K562 (cell line): ENCODE measurements around the gene PLA2G2C. TPM values are rescaled to one million over a fixed set of nuclear protein-coding genes. Genes with fewer than 3 reads are reported as not detected.
A peak's percentile ranks its signal among the peaks of the same experiment; 100 is the strongest.

Source experiments
- ATAC-seq: fragments of 200-7000 bp; cut with Tn5 transposase; 3 replicates; pipeline ENCODE4 v1.9.1; 2020; ENCODE audit warnings: moderate library complexity
- BruUV-seq: library from RNA; stranded (reverse); fragments of 400-500 nt; replicated peaks from 2 replicates; lab custom pipeline; 2021; lab: Mats Ljungman, UMichigan
- CTCF ChIA-PET: fragments of 300-600 bp; formaldehyde crosslinking; extraction: SDS; loops from one replicate; lab custom pipeline; 2021; ENCODE audit warnings: low intra/inter-chr PET ratio; lab: Yijun Ruan, JAX
- POLR2A ChIA-PET: fragments of 300-600, 350-650 bp; sonication (Branson Sonifier 250); formaldehyde crosslinking; extraction: SDS; loops from one replicate; lab custom pipeline; 2021; ENCODE audit warnings: antibody characterized with exemption, inconsistent platforms; lab: Yijun Ruan, JAX
- DNase-seq, 4 experiments: peaks; one replicate each; pipeline versions ENCODE4 v3.0.0 to v3.0.0-alpha.2; 2011 to 2018; ENCODE audit warnings: low spot score in 3 of 4, mixed read lengths in 3 of 4; ENCODE audit errors: extremely low read depth in 1 of 4
- FAIRE-seq: peaks from 2 replicates; lab custom pipeline; 2011; peaks lifted over from hg19 to GRCh38; lab: Jason Lieb, UNC
- H2AFZ ChIP-seq: 2 replicates; pipeline ENCODE4 v1.6.0; 2011; ENCODE audit warnings: low read depth, low read length, control low read depth, inconsistent platforms
- H3K27ac ChIP-seq: fragments of 200-600 bp; 3 replicates; pipeline ENCODE4 v1.8.0; 2011; ENCODE audit warnings: low read depth, mild to moderate bottlenecking, control low read depth, inconsistent platforms, low read length, moderate library complexity, mixed read lengths; ENCODE audit errors: extremely low read depth
- H3K27me3 ChIP-seq, 2 experiments: fragments of 300-600 bp in 1 of 2; 2 replicates in 1 of 2; 3 replicates in 1 of 2; pipeline versions ENCODE4 v1.6.0 to v1.8.0; 2011; ENCODE audit warnings: inconsistent platforms in 2 of 2, low read length in 2 of 2, mild to moderate bottlenecking in 1 of 2, mixed read lengths in 1 of 2, moderate library complexity in 1 of 2; ENCODE audit not compliant: control insufficient read depth in 2 of 2, insufficient read depth in 2 of 2
- H3K36me3 ChIP-seq: fragments of 300-600 bp; 3 replicates; pipeline ENCODE4 v1.8.0; 2011; ENCODE audit warnings: mild to moderate bottlenecking, low read length, inconsistent platforms; ENCODE audit not compliant: control insufficient read depth, insufficient read depth
- H3K4me1 ChIP-seq, 2 experiments: fragments of 200-600 bp in 1 of 2; replicated peaks in 1 of 2; 2 replicates in 1 of 2; 3 replicates in 1 of 2; pipeline versions ENCODE4 v1.5.1 to v1.8.0; 2011; ENCODE audit warnings: inconsistent platforms in 2 of 2, low read length in 2 of 2, mild to moderate bottlenecking in 1 of 2, mixed read lengths in 1 of 2, moderate library complexity in 1 of 2; ENCODE audit not compliant: control insufficient read depth in 2 of 2, insufficient read depth in 2 of 2
- H3K4me2 ChIP-seq: 2 replicates; pipeline ENCODE4 v1.6.1; 2011; ENCODE audit warnings: low read length, control low read depth, inconsistent platforms, mixed read lengths; ENCODE audit not compliant: insufficient read depth
- H3K4me3 ChIP-seq: fragments of 200-600 bp; sonication (generic), shearing (Covaris generic); 2 replicates; pipeline ENCODE4 v1.5.1; 2016; ENCODE audit warnings: control low read depth, inconsistent platforms
- H3K79me2 ChIP-seq: fragments of 200-600 bp; 3 replicates; pipeline ENCODE4 v1.8.0; 2011; ENCODE audit warnings: low read length, inconsistent platforms; ENCODE audit not compliant: control insufficient read depth, insufficient read depth
- H3K9ac ChIP-seq, 2 experiments: 2 replicates each; pipeline versions ENCODE4 v1.6.0 to v1.6.1; 2011; ENCODE audit warnings: low read depth in 2 of 2, low read length in 2 of 2, control low read depth in 1 of 2, inconsistent platforms in 1 of 2, mild to moderate bottlenecking in 1 of 2, mixed read lengths in 1 of 2; ENCODE audit not compliant: insufficient read depth in 1 of 2
- H3K9me1 ChIP-seq: one replicate; pipeline ENCODE4 v1.6.0; 2011; ENCODE audit warnings: inconsistent platforms, mild to moderate bottlenecking, low read length, moderate library complexity; ENCODE audit not compliant: control insufficient read depth, insufficient read depth
- H3K9me3 ChIP-seq: replicated peaks from 2 replicates; pipeline ENCODE4 v1.5.1; 2011; ENCODE audit warnings: low read depth, low read length, inconsistent platforms; ENCODE audit not compliant: control insufficient read depth, insufficient read depth
- H4K20me1 ChIP-seq: replicated peaks from 2 replicates; pipeline ENCODE4 v1.6.1; 2011; ENCODE audit warnings: low read length, inconsistent platforms, mixed read lengths; ENCODE audit not compliant: control insufficient read depth, insufficient read depth
- FOXA3 ChIP-seq, 2 experiments: fragments of 450-650 bp in 1 of 2; sonication (generic) in 1 of 2; formaldehyde crosslinking; IDR thresholded peaks in 1 of 2; conservative IDR thresholded peaks in 1 of 2; 2 replicates each; pipeline versions ENCODE4 v1.4.0 to v1.8.0; 2020 to 2022; ENCODE audit warnings: mild to moderate bottlenecking in 2 of 2, missing genetic modification reagents in 1 of 2
- JUNB ChIP-seq: fragments of 450-650 bp; formaldehyde crosslinking; conservative IDR thresholded peaks from 2 replicates; pipeline ENCODE4 v1.4.0; 2020; ENCODE audit warnings: mild to moderate bottlenecking
- PML ChIP-seq: IDR thresholded peaks from 2 replicates; pipeline ENCODE4 v1.6.1; 2012; ENCODE audit warnings: low read length, inconsistent platforms
- PTTG1 ChIP-seq: fragments of 450-650 bp; IDR thresholded peaks from 2 replicates; pipeline ENCODE4 v1.6.1; 2016; ENCODE audit warnings: low read depth, mild to moderate bottlenecking, missing genetic modification characterization, missing compliant biosample characterization
- RAD21 ChIP-seq, 2 experiments: fragments of 250-450 bp in 1 of 2; fragments of 450-650 bp in 1 of 2; sonication (Bioruptor Pico) in 1 of 2; formaldehyde crosslinking in 1 of 2; IDR thresholded peaks in 1 of 2; conservative IDR thresholded peaks in 1 of 2; 2 replicates each; pipeline versions ENCODE4 v1.4.0 to v1.8.0; 2020 to 2022; ENCODE audit warnings: mild to moderate bottlenecking in 2 of 2, moderate library complexity in 1 of 2
- ZNF12 ChIP-seq: sonication (generic); formaldehyde crosslinking; IDR thresholded peaks from 2 replicates; pipeline ENCODE4 v1.4.0; 2020; ENCODE audit warnings: mild to moderate bottlenecking, missing genetic modification reagents
- WGBS: fragments of 100-300 bp; shearing (Covaris generic); methylation state at CpG from one replicate; pipeline ENCODE4 v1.1.6; 2016; ENCODE audit warnings: low coverage, mixed read lengths; ENCODE audit not compliant: insufficient coverage; ENCODE audit errors: missing lambda C conversion rate; 5-methylcytosine and 5-hydroxymethylcytosine counted together
- in situ Hi-C: fragments of 300-500 bp; cut with MboI; formaldehyde crosslinking; loops from 4 replicates; pipeline ENCODE4 v1.15.0; 2018; ENCODE audit warnings: inconsistent platforms, mixed read lengths
- intact Hi-C: fragments of 100-400 bp; cut with micrococcal nuclease; formaldehyde crosslinking; loops from 2 replicates; pipeline ENCODE4 v1.14.2; 2022
- polyA plus RNA-seq, 8 experiments: library from polyadenylated mRNA; depleted of rRNA in 4 of 8; stranded (reverse) in 5 of 8; unstranded in 3 of 8; fragments of >200 nt; fragmentation: Nextera tagmentation in 2 of 8; fragmentation: Illumina TruSeq in 1 of 8; extraction: Ambion mirVana in 2 of 8; extraction: Trizol in 1 of 8; gene quantifications; 2 replicates each; pipeline versions ENCODE4 v1.2.1 to v1.2.3, GENCODE V29; 2011 to 2014; ENCODE audit warnings: inconsistent platforms in 1 of 8, missing spikeins in 1 of 8
- total RNA-seq, 7 experiments: library from RNA; depleted of rRNA in 6 of 7; stranded (reverse); fragments of >200 nt in 6 of 7; fragmentation: Illumina TruSeq in 2 of 7; extraction: Trizol in 2 of 7; gene quantifications; 2 replicates each; pipeline versions ENCODE4 v1.2.1 to v1.2.3, GENCODE V29; 2011 to 2021; ENCODE audit warnings: low replicate concordance in 1 of 7
- TF ChIP-seq, protein P1 (sequence below), 2 experiments: fragments of 450-650 bp; formaldehyde crosslinking in 1 of 2; IDR thresholded peaks; 2 replicates each; pipeline versions ENCODE4 v1.4.0 to v1.6.1; 2014 to 2020; ENCODE audit warnings: mild to moderate bottlenecking in 2 of 2, borderline replicate concordance in 1 of 2, low read depth in 1 of 2
- TF ChIP-seq, protein P2 (sequence below), 3 experiments: IDR thresholded peaks in 2 of 3; conservative IDR thresholded peaks in 1 of 3; 2 replicates each; pipeline ENCODE4 v1.5.1; 2011 to 2012; ENCODE audit warnings: low read length in 3 of 3, mild to moderate bottlenecking in 3 of 3, control low read depth in 2 of 3, improper control_type of control experiment in 1 of 3, inconsistent platforms in 1 of 3, low read depth in 1 of 3, mixed read lengths in 1 of 3, moderate library complexity in 1 of 3; ENCODE audit not compliant: insufficient read depth in 2 of 3
- TF ChIP-seq, protein P3 (sequence below): fragments of 450-650 bp; IDR thresholded peaks from 2 replicates; pipeline ENCODE4 v1.6.1; 2014; ENCODE audit warnings: low read depth, mild to moderate bottlenecking, moderate library complexity, borderline replicate concordance

Gene PLA2G2C
- total and polyA plus RNA-seq, 9 of the 15 experiments (the other 6 are each of a cell fraction or from before 2014, with no cell fraction given) = 0.14 to 0.49 (median 0.21) TPM

DNA sequence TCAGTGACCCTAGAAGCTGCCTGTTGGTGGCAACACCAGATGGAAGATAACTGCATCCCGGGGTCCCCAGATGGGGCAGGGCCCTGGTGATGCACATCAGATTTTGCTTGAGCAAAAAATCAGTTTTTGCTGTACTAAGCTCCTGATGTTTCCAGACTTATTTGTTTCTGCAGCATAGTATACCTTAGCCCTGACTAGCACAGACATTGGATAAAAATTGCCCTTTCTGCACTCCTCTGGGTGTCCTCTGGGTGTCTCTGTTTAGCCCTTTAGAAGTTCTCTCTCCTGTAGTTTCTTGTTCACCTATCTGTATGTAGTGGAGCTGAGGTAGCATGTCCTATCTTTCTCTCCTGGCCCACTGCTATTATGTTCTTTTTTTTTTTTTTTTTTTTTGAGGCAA lies 30.3 kb upstream of the PLA2G2C start:
- DNase-seq = peak; percentile 36 to 56 (median 48)

More for the DNA sequence above, 30.3 kb upstream of the PLA2G2C start:
- ChIA-PET CTCF (no interaction called here), POLR2A (interaction anchor here (0.7 kb wide), 2 partner anchors 19 to 213 kb away, joined by 3 read pairs; no protein-coding TSS in a partner anchor)
- H3K36me3 ChIP-seq = no peaks in the 10 kb centered on the region
- FAIRE-seq = peak; percentile 40
- no peak overlapping the region for H3K4me2 ChIP-seq
- H3K9me1 ChIP-seq = no peaks in the 10 kb centered on the region
- H3K9ac ChIP-seq = no peak overlapping the region
- intact Hi-C loops (loop anchor here (2.0 to 10.0 kb wide), 2 partner anchors 88 to 214 kb away; no protein-coding TSS in a partner anchor), in situ Hi-C loops (loop anchor here (10.0 kb wide), 1 partner anchor 278 kb away; no protein-coding TSS in a partner anchor)
- H3K4me1 ChIP-seq = peaks cover 12 to 14% of the 10 kb centered on the region in 2 experiments
- H3K27me3 ChIP-seq = peaks cover 20 to 23% of the 10 kb centered on the region in 2 experiments; a peak in 3 of 5 replicates
- peak; percentile 87 for ATAC-seq
- no TSS peak for BruUV-seq
- H3K9me3 ChIP-seq = 0 out of 2 replicates have a peak, but pooled peaks cover 3% of the 10 kb centered on the region
- H2AFZ ChIP-seq = no peak overlapping the region
- TF ChIP-seq, protein P1, sequence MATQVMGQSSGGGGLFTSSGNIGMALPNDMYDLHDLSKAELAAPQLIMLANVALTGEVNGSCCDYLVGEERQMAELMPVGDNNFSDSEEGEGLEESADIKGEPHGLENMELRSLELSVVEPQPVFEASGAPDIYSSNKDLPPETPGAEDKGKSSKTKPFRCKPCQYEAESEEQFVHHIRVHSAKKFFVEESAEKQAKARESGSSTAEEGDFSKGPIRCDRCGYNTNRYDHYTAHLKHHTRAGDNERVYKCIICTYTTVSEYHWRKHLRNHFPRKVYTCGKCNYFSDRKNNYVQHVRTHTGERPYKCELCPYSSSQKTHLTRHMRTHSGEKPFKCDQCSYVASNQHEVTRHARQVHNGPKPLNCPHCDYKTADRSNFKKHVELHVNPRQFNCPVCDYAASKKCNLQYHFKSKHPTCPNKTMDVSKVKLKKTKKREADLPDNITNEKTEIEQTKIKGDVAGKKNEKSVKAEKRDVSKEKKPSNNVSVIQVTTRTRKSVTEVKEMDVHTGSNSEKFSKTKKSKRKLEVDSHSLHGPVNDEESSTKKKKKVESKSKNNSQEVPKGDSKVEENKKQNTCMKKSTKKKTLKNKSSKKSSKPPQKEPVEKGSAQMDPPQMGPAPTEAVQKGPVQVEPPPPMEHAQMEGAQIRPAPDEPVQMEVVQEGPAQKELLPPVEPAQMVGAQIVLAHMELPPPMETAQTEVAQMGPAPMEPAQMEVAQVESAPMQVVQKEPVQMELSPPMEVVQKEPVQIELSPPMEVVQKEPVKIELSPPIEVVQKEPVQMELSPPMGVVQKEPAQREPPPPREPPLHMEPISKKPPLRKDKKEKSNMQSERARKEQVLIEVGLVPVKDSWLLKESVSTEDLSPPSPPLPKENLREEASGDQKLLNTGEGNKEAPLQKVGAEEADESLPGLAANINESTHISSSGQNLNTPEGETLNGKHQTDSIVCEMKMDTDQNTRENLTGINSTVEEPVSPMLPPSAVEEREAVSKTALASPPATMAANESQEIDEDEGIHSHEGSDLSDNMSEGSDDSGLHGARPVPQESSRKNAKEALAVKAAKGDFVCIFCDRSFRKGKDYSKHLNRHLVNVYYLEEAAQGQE (IDR thresholded peaks at IDR 0.05; ENCODE audit: borderline replicate concordance) = peak; percentile 11; the same call in 1 of the 2 replicates
- TF ChIP-seq, protein P1 (CRISPR knock-in tag; IDR thresholded peaks at IDR 0.05; ENCODE audit: low read depth) = no peak
- TF ChIP-seq PTTG1 (no peak), JUNB (CRISPR knock-in tag) (no peak), FOXA3 (CRISPR knock-in tag; conservative IDR thresholded peaks at IDR 0.05 in 1 of 2, IDR thresholded peaks at IDR 0.05 in 1 of 2) (no peak), RAD21 (CRISPR knock-in tag; conservative IDR thresholded peaks at IDR 0.05 in 1 of 2, IDR thresholded peaks at IDR 0.05 in 1 of 2) (peak in 1 of 2 experiments; percentile 56; a peak in 2 of 4 replicates), ZNF12 (CRISPR knock-in tag) (peak; percentile 100), PML (no peak)
- TF ChIP-seq, protein P2, sequence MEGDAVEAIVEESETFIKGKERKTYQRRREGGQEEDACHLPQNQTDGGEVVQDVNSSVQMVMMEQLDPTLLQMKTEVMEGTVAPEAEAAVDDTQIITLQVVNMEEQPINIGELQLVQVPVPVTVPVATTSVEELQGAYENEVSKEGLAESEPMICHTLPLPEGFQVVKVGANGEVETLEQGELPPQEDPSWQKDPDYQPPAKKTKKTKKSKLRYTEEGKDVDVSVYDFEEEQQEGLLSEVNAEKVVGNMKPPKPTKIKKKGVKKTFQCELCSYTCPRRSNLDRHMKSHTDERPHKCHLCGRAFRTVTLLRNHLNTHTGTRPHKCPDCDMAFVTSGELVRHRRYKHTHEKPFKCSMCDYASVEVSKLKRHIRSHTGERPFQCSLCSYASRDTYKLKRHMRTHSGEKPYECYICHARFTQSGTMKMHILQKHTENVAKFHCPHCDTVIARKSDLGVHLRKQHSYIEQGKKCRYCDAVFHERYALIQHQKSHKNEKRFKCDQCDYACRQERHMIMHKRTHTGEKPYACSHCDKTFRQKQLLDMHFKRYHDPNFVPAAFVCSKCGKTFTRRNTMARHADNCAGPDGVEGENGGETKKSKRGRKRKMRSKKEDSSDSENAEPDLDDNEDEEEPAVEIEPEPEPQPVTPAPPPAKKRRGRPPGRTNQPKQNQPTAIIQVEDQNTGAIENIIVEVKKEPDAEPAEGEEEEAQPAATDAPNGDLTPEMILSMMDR (IDR thresholded peaks at IDR 0.05 in 2 of 3, conservative IDR thresholded peaks at IDR 0.05 in 1 of 3; ENCODE audit: insufficient read depth in 2 of 3, low read depth in 1 of 3, low read length in 3 of 3) = peak; percentile 57 to 62 (median 59)
- TF ChIP-seq, protein P3, sequence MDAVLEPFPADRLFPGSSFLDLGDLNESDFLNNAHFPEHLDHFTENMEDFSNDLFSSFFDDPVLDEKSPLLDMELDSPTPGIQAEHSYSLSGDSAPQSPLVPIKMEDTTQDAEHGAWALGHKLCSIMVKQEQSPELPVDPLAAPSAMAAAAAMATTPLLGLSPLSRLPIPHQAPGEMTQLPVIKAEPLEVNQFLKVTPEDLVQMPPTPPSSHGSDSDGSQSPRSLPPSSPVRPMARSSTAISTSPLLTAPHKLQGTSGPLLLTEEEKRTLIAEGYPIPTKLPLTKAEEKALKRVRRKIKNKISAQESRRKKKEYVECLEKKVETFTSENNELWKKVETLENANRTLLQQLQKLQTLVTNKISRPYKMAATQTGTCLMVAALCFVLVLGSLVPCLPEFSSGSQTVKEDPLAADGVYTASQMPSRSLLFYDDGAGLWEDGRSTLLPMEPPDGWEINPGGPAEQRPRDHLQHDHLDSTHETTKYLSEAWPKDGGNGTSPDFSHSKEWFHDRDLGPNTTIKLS = no peak
- no peaks in the 10 kb centered on the region for H4K20me1 ChIP-seq
- no peaks in the 10 kb centered on the region for H3K79me2 ChIP-seq
- no peak overlapping the region for H3K4me3 ChIP-seq
- WGBS = 19% methylated on average over 1 of the region's 1 CpG
- no peak overlapping the region for H3K27ac ChIP-seq
